Central memory CD4-positive, alpha-beta T cell (primary cell): ENCODE results near the gene ASPA.
A peak's percentile ranks its signal among the peaks of the same experiment; 100 is the strongest.

Source experiments
- DNase-seq: peaks from one replicate; pipeline ENCODE4 v3.0.0; 2022

The ASPA gene

GRCh38 chr17:3535253-3535995 is 59.6 kb downstream of the ASPA start:
- peak; percentile 23 for DNase-seq

GRCh38 chr17:3536716-3537115 is 60.9 kb downstream of the ASPA start:
- no peak for DNase-seq

GRCh38 chr17:3539881-3540540 is 64.2 kb downstream of the ASPA start:
- no peak for DNase-seq

- DNase-seq, result no peak
These were observed 66.8 kb downstream of the ASPA start for GRCh38 chr17:3542410-3543088.

- no peak for DNase-seq
These were observed 67.7 kb downstream of the ASPA start for GRCh38 chr17:3543453-3543852.

- no peak for DNase-seq
These were observed 68.6 kb downstream of the ASPA start for GRCh38 chr17:3544365-3544764.

GRCh38 chr17:3545151-3545550 is 69.4 kb downstream of the ASPA start:
- DNase-seq, result no peak

- no peak for DNase-seq
These were observed 70.7 kb downstream of the ASPA start for GRCh38 chr17:3546521-3546920.

- DNase-seq, result no peak
These were observed 71.2 kb downstream of the ASPA start for GRCh38 chr17:3546997-3547396.

GRCh38 chr17:3547628-3548027 is 71.8 kb downstream of the ASPA start:
- no peak for DNase-seq

GRCh38 chr17:3549610-3550162 is 73.9 kb downstream of the ASPA start:
- no peak for DNase-seq

GRCh38 chr17:3551189-3551588 is 75.4 kb downstream of the ASPA start:
- no peak for DNase-seq

- no peak for DNase-seq
These were observed 77.1 kb downstream of the ASPA start for GRCh38 chr17:3552916-3553315.
